HG02938 (cell line): ENCODE data around the gene TANGO2.

ENCODE experiments used
- ATAC-seq: cut with Tn5 transposase; IDR thresholded peaks from one replicate; pipeline ENCODE4 v1.9.1; 2021; ENCODE audit warnings: mild to moderate bottlenecking, moderate library complexity; ENCODE audit not compliant: unreplicated experiment

The TANGO2 gene

GRCh38 chr22:20011123-20011992 lies 9.6 kb upstream of the TANGO2 start:
- no peak for ATAC-seq

- no peak for ATAC-seq
These were observed 8.7 kb upstream of the TANGO2 start for GRCh38 chr22:20011993-20012740.

DNA sequence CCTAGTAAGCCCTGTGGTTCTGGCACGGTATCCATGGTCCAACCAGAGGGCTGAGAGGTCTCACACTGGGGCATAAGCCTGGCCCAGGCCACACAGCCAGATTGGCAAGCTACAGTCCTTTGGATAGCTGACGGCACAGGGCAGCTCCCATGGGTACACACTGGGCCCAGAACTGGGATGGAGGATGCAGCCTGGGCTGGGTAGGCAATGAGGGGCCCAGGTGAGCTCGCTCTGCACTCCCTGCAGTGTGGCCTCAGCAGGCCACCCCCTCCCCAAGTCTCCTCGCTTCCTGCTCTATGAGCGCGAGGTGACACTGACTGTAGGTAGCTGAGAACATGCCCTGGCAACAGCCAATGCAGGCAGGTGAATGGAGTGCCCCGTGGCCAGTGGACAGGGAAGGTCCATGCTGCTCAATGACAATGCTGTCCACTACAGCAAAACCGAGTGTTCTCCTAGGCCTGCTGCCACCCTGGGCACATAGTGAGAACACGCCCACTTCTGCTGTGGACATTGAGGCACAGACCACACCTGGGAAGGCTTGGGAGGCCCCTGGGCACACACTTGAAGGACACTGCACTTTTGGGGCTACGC lies 8.1 kb upstream of the TANGO2 start:
- no peak for ATAC-seq

GRCh38 chr22:20013382-20013871 lies 7.5 kb upstream of the TANGO2 start:
- ATAC-seq: no peak

DNA sequence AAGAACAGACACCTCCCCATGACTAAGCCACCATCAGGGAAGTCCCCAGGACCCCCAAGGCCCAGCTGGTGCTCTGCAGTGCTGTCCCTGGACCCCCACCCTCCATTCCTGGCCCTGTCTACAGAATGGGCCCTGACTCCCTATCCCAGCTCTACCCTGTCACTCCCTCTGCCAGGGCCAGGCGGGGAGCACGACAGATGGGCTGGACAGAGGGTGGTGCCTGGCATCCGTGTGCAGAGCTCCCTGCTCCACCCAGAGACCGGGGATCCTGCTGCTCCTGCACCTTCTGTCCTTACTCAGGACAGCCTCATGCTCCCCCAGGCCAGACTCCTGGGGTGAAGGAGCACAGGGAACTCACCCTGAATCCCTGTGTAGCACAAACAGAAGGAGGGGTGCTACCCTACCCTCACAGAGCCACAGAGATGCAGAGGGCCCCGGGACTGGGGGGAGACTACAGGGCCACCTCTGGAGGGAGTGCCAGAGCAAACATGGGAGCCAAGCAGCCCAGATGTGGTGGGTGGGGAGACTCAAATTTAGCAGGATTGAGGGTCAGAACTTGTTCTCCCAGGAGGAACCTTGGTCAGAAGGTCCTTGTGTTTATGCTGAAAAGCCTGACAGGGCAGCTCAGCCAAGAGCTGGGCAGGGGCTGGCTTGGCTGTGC lies 6.3 kb upstream of the TANGO2 start:
- no peak for ATAC-seq

DNA sequence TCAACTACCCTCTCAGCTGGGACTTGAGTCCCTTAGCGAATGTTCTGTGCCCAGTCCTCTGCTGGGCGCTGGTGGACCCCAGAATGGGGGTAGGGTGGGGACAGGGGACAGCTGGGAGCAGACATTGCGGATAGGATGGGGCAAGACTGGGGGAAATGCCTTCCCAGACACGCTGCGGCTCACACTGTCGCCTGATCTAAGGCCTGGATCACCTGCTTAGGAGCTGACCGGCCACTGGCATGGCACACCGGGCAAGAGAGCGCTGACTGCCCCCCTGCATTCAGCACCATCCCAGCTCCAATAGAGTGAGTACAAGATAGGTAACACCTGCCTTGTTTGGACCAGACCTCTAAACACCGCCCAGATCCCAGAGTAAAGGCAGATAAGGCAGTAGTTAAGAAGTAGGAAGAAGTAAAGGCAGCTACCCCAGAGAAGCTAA lies 5.7 kb upstream of the TANGO2 start:
- ATAC-seq: no peak

DNA sequence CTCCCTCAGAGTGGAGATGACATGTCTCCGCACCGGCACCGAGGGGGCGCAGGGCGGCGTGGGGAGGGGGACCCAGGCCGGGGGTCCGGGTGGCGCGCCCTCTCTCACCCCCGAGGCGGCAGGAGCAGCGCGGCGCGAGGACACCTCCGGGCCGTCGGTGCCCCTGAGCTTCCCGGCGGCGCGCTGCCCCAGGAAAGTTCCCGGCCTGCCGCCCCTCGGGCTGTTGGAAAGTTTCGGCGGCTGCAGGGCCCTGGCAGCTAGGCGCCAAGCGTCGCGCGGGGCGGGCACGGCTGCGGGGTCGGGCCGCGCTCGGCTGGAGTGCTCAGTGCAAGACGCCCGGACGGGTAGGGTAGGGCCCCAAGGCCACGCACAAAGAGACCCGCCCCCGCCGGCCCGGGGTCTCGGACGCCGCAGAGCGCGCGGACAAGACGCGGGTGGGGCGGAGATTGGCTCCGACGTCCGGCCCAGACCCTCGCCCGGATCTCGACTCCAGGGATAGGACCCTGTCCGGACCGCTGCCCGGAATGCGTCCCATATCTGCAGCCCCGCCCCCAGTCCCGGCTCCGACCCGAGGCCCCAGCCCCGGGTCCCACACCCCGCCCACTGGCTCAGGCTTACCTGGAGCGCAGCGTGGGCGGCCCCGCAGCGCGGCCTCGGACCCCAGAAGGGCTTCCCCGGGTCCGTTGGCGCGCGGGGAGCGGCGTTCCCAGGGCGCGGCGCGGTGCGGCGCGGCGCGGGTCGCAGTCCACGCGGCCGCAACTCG lies 4.8 kb upstream of the TANGO2 start:
- ATAC-seq: no peak

- ATAC-seq: peak; percentile 66
These were observed 3.9 kb upstream of the TANGO2 start, which contains the start of gene ARVCF for GRCh38 chr22:20016734-20017621. Gene ARVCF, minus strand, starts transcription at chr22:20016823. Its CDS starts 26,029 bp downstream, at chr22:19990794.

GRCh38 chr22:20017622-20017958 lies 3.3 kb upstream of the TANGO2 start:
- ATAC-seq: no peak

DNA sequence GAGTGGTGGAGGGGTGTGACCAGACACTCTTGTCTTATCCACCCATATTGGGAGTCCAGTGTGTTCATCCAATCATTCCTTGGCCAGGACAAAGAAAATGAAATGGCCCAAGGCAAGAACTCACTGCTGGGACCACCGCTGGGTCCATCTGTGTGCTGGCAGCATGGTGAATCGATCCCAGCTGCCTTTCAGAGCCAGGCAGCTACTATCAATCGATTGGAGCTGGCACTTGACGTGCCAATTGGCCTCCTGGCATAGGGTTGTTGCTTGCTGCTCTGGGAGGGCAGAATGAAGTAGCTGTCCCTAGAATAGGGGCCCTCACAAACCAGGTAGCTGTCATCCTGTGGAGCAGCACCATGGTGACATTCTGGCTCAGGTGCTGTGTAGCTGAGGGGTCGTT lies 2.9 kb upstream of the TANGO2 start:
- no peak for ATAC-seq

DNA sequence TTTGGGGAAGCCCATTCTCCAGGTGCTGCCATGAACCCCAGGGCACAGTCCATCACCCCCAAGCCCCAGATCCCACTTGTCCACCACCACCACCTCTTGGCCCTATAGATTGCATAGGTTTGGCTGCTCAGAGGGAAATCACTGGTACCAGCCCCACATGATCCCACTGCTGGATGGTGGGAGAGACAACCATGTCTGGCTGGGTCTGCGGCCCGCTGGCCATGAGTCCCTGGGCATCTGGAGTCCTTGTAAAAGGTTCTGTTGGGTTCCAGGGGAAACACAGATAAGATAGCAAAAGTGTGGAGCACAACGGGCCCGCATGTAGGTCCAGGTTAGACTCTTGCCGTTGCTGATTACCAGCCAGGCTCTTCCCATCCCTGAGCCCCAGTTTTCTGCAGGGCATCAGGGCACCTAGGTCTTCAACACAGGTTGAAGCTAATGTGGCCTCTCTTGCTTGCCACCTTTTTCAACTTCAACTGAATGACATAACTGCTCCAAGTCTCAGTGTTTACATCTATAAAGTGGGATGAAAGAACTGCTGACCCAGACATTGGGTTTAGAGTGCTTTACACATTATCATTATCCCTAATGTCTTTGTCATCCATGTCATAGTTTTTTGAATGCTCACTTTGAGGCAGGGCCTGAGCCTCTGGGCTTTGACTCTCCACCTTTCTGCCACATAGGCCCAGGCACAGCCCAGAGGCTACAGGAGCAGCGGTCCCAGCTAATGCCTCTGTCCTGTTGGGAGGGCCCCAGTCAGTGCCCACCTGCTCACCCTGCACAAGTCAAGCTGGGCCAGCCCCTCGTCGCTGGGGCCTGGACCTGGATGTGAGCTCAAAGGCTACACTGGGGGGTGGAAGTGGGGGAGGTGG lies 1.0 kb upstream of the TANGO2 start:
- ATAC-seq: no peak

DNA sequence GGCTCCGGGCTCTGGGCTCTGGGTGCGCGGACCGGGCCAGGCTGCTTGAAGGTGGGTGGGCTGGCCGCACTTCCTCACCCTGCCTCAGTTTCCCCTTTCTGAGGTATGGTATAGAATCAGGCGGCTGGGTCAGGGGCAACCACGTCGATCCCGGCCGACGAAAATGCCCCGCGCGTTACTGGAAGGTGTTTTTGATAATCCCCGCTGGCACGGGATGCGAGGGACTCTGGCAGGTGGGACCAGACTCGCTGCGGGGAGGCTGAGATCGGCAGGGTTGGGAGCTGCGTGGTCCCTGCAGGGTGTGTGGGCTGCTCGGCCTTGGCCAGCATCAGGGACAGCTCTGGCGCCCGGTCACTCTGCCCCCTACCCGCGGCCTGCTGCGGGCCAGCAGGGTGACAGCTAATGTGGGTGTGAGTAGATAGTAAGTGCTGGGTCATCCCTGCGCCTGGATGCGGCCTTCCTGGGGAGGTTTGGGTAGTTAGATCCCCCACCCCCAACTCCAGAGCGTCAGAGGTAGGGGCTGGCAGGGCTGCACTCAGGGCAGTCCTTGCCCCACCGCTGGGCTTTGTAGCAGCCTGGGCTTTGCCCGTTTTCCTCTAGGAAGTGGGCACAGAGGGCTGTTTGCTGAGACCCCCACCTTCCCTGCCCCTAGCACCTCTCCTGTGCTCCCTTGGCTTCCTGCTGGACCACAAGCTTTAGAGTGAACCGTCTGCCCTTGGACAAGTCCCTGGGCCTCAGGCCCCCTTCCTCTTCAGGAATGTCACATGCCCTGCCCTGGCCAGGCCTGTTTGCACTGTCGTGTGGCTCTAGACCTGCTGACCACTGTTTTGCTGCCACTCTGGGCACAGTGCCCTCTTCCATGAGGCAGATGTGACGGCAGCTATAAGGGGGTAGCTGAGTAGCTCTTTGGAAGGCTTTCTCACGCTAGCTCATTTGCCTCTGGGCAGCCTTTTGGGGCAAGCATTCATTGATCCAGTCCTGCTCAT lies 579 bp downstream of the TANGO2 start:
- ATAC-seq: no peak

DNA sequence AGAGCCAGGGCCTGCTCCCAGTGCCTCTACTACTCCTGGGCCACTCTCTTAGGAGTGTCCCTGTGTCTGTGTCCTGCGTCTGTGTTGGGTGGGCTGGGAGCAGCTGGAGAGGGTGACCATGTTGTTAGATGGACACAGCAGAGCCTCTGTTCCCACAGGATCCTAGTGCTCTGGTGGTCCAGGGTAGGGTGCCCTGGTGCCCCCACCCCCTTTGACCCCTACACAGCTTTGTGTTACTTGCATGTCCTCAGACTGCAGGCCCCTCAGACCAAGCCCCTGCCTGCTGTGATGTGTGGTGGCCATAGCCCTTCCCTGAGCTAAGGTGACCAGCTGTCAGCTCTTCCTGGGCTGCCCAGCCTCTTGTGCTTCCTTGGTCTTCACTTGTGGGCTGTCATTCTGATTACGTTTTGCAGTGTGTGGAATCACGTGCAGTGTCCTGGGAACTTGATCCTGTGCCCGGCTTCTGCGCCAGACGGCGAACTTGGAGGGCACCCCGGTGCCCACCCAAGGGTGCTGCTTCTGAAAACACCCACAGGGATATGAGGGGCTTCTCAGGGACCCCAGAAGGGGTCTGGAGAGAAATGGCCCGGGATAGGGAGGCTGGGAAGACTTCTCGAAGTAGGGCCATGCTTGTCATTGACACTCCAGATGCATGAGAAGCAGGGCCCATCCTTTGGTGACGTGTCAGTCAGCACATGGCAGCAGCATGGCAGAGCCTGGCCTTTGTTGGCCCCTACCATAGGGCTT lies 1.5 kb downstream of the TANGO2 start:
- no peak for ATAC-seq

- no peak for ATAC-seq
These were observed 2.2 kb downstream of the TANGO2 start for GRCh38 chr22:20022978-20023613.

DNA sequence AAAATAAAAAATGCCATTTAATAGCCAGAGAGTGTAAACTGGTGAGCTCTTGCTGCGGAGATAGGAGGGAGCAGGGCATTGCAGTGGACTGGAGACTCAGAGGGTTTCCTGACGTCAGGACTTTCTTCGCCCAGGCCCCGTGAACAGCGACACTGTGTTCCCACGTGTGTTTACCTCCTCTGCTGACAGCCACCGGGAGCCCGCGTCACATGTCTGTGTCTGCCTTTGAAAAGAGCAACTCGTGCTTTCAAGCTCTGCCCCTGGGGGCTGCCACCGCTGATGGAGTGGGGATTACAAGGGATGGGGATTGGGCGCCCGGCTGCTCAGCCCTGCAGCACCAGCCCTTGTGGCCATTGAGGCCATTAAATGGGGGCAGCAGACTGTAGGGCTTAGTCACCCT lies 3.3 kb downstream of the TANGO2 start:
- ATAC-seq: no peak
